Measurements from ENCODE around the gene ZNF487.
"Not testable (repeated sequence)": the region's sequence is repeated elsewhere in the genome, so short reads cannot be mapped to it uniquely, and the experiment has no call there.

ZNF487 gene

DNA sequence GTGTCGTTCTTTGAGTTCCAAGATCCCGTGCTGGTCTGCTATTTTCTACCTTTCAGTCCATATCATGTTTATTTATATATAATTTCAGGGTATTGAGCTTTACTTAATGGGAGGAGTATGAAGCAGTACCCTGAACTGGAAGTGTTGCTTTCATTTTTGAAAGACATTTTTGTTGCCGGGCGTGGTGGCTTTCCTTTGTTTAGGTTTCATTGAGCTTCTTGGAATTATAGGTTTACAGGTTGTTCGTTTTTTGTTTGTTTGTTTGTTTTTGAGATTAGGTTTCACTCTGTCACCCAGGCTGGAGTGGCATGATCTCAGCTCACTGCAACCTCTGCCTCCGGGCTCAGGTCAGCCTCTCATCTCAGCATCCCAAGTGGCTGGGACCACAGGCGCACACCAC is 7.4 kb downstream of the ZNF487 start:
- DNase-seq: no peak

DNA sequence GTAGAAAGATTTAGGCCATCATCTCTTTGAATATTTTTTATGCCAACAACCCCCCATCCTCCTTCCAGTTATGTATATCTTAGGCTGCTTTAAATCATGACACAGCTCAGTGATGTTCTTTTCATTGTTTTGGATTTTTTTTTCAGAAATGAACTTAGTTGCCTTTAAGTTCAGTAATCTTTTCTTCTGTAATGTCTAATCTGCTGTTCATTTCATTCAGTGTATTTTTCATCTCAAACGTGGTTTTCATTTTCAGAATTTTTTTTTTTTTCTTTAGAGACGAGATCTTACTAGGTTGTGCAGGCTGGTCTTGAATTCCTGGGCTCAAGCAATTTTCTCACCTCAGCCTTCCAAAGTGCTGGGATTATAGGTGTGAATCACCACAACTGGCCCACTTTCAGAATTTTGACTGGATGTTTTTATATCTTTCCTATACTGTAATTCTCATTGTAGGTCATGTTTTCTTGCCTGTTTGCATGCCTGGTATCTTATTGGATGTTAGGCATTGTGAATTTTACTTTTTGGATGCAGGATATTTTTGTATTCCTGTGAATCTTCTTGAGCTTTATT is 8.1 kb downstream of the ZNF487 start:
- DNase-seq: no peak

DNA sequence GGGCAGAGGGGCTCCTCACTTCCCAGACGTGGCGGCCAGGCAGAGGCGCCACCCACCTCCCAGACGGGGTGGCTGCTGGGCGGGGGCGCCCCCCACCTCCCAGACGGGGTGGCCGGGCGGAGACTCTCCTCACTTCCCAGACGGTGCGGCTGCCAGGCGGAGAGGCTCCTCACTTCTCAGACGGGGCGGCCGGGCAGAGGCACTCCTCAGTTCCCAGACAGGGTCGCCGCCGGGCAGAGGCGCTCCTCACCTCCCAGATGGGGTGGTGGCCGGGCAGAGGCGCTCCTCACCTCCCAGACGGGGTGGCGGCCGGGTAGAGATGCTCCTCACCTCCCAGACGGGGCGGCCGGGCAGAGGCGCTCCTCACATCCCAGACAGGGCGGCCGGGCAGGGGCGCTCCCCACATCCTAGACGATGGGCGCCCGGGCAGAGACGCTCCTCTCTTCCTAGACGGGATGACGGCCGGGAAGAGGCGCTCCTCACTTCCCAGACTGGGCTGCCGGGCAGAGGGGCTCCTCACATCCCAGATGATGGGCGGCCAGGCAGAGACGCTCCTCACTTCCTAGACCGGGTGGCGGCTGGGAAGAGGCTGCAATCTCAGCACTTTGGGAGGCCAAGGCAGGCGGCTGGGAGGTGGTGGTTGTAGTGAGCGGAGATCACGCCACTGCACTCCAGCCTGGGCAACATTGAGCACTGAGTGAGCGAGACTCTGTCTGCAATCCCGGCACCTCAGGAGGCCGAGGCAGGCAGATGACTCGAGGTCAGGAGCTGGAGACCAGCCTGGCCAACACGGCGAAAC is 9.5 kb downstream of the ZNF487 start:
- not testable (repeated sequence) for DNase-seq

DNA sequence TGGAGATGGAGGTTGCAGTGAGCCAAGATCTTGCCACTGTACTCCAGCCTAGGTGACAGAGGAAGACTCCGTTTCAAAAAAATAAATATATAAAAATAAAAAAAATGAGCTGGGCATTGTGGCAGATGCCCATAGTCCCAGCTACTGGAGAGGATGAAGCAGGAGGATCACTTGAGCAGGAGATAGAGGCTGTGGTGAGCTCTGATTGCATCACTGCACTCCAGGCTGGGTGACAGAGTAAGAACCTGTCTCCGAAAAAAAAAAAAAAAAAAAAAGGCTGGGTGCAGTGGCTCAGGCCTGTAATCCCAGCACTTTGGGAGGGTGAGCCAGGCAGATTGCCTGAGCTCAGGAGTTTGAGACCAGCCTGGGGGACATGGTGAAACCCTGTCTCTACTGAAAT is 11.8 kb downstream of the ZNF487 start:
- no peak for DNase-seq

- DNase-seq: peak in 1 of 2 donors; percentile 10
These were observed 15.5 kb downstream of the ZNF487 start for GRCh38 chr10:43452356-43452914.

GRCh38 chr10:43453266-43453831 is 16.4 kb downstream of the ZNF487 start:
- no peak for DNase-seq

- DNase-seq: not testable (repeated sequence)
These were observed 17.1 kb downstream of the ZNF487 start for GRCh38 chr10:43454025-43454424.

DNA sequence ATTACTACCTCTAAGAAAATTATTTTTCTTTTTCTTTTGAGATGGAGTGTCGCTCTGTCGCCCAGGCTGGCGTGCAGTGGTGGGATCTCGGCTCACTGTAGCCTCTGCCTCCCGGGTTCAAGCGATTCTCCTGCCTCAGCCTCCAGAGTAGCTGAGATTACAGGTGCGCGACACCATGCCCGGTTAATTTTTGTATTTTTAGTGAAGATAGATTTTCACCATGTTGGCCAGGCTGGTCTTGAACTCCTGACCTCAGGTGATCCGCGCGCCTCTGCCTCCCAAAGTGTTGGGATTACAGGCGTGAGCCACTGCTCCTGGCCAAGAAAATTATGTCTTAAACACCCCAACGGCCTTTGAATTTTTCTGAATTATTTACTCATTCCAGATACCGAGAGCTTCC is 19.6 kb downstream of the ZNF487 start:
- not testable (repeated sequence) for DNase-seq

- no peak for DNase-seq
These were observed 21.3 kb downstream of the ZNF487 start for GRCh38 chr10:43458227-43458626.

- DNase-seq: peak; percentile 35 to 57
These were observed 25.0 kb downstream of the ZNF487 start for GRCh38 chr10:43461950-43462349.

GRCh38 chr10:43465086-43465735 is 28.3 kb downstream of the ZNF487 start:
- not testable (repeated sequence) for DNase-seq

DNA sequence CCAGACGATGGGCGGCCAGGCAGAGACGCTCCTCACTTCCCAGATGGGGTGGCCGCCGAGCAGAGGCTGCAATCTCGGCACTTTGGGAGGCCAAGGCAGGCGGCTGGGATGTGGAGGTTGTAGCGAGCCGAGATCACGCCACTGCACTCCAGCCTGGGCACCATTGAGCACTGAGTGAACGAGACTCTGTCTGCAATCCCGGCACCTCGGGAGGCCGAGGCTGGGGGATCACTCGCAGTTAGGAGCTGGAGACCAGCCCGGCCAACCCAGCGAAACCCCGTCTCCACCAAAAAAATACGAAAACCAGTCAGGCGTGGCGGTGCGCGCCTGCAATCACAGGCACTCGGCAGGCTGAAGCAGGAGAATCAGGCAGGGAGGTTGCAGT is 28.8 kb downstream of the ZNF487 start:
- DNase-seq: not testable (repeated sequence)

GRCh38 chr10:43471146-43471545 is 34.2 kb downstream of the ZNF487 start:
- DNase-seq: no peak

GRCh38 chr10:43471935-43472720 is 35.2 kb downstream of the ZNF487 start:
- DNase-seq: no peak

GRCh38 chr10:43479275-43479674 is 42.4 kb downstream of the ZNF487 start:
- no peak for DNase-seq

GRCh38 chr10:43482319-43483078 is 45.6 kb downstream of the ZNF487 start:
- no peak for DNase-seq

DNA sequence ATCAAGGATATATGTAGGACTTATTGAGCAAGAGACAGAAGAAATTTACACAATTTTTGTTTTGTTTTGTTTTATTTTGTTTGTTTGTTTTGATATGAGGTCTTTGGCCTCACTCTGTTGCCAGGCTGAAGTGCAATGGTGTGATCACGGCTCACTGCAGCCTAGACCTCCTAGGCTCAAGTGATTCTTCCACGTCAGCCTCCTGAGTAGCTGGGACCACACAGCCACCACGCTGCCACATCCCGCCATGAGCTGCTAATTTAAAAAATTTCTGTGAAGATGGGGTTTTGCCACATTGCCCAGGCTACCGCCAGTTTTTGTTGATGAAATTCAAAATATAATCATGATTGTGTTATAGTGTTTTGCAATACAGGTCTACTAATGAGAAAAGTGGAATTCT is 54.9 kb downstream of the ZNF487 start:
- DNase-seq: no peak

DNA sequence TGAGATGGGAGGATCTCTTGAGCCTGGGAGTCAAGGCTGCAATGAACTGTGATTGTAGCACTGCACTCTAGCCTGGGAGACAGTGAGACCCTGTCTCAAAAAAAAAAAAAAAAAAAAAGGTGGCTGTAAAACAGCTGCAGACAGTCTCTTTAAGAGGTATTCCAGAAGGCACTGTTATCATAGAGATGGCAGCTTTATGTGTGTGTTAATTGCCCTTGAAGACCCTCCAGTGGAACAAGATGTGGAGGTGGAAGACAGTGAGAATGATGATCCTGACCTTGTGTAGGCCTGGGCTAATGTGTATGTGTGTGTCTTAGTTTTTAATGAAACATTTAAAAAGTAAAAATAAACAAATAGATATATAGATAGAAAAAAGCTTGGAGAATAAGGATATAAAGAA is 66.0 kb downstream of the ZNF487 start:
- DNase-seq: no peak

- DNase-seq: no peak
These were observed 87.7 kb downstream of the ZNF487 start for GRCh38 chr10:43524434-43525247.

Data from activated CD4-positive, alpha-beta T cell treated with anti-CD3 and anti-CD28 coated beads for 4 hours (primary cell).